ENCODE measurements around the gene OSMR. TPM values are rescaled to one million over a fixed set of nuclear protein-coding genes. Genes with fewer than 3 reads are reported as not detected.

Gene OSMR
- total RNA-seq, 2 donors from 2014 or later: 0.10 to 0.63 TPM

- Mint-ChIP-seq H3K9me3 (peaks cover 8 to 15% of the 10 kb centered on the region in 2 donors), H3K4me3 (no peak overlapping the region), H3K27me3 (ENCODE audit: low read depth) (peaks cover 32% of the 10 kb centered on the region), H3K27ac (no peak overlapping the region), H3K36me3 (ENCODE audit: insufficient read depth in 2 of 2) (peaks cover 7 to 11% of the 10 kb centered on the region in 2 donors), H3K4me1 (ENCODE audit: low read depth) (no peaks in the 10 kb centered on the region)
- ATAC-seq (replicated peaks in 1 of 2) (no peak), DNase-seq (no peak)
These were observed 21.6 kb downstream of the OSMR start for GRCh38 chr5:38867416-38867815.

- H3K4me3 Mint-ChIP-seq: no peak overlapping the region
- peaks cover 0 to 3% of the 10 kb centered on the region in 2 donors for H3K9me3 Mint-ChIP-seq
- H3K4me1 Mint-ChIP-seq (ENCODE audit: low read depth): no peaks in the 10 kb centered on the region
- DNase-seq (no peak), ATAC-seq (replicated peaks in 1 of 2) (no peak)
- peaks cover 39% of the 10 kb centered on the region for H3K27me3 Mint-ChIP-seq (ENCODE audit: low read depth)
- no peak overlapping the region for H3K27ac Mint-ChIP-seq
- H3K36me3 Mint-ChIP-seq (ENCODE audit: insufficient read depth in 2 of 2): no peaks in the 10 kb centered on the region
These were observed 24.8 kb downstream of the OSMR start for GRCh38 chr5:38870595-38870994.

DNA sequence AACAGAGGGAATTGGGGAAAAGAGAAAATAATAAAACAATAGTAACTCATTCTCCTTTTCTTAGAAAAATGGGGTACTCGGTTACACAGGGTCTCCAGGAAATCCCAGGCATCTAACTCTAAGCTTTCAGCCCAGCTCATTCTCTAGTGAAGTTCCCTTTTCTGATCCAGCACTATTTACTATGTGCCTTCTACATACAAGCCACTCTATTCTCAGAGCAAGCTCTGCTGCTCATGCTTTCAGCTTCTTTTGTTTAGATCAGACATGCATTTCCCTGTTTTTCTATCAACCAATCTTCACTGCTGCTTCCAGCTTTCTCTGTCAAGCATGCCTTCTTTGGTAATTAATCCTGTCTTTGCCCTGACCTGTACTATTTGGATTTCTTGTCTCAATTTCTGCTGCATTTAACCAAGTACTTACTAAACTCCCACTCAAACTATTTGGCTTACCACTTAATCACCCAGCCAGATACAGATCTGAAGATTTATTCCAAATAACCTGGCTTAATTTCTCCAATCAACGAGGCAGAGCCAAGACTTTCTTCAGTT, 25.3 kb downstream of the OSMR start:
- Mint-ChIP-seq H3K36me3 (ENCODE audit: insufficient read depth in 2 of 2) (no peaks in the 10 kb centered on the region), H3K27ac (no peak overlapping the region), H3K4me3 (no peak overlapping the region), H3K9me3 (peaks cover 0 to 3% of the 10 kb centered on the region in 2 donors), H3K4me1 (ENCODE audit: low read depth) (no peaks in the 10 kb centered on the region), H3K27me3 (ENCODE audit: low read depth) (peaks cover 38% of the 10 kb centered on the region)
- DNase-seq: no peak
- no peak for ATAC-seq (replicated peaks in 1 of 2)

- ATAC-seq (replicated peaks in 1 of 2): peak in 1 of 2 donors; percentile 69
These were observed 26.2 kb downstream of the OSMR start for GRCh38 chr5:38871790-38872551.

DNA sequence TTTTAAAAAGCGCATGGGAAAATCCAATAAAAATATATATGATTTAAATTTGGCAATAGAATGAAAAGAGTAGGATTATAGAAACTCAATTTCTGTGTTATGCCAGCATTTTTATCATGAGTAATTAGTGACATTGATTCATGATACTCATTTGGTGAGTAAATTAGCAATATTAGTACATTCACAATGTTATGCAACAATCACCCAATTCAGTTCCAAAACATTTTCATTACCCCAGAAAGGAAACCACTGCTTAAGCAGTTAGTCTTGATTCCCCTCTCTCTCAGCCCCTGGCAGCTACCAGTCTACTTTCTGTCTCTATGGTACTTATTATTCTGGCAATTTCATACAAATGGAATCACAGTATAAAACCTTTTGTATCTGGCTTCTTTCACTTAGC, 27.0 kb downstream of the OSMR start:
- H3K27ac Mint-ChIP-seq: no peak overlapping the region
- no peaks in the 10 kb centered on the region for H3K36me3 Mint-ChIP-seq (ENCODE audit: insufficient read depth in 2 of 2)
- peaks cover 49% of the 10 kb centered on the region for H3K27me3 Mint-ChIP-seq (ENCODE audit: low read depth)
- H3K4me3 Mint-ChIP-seq: no peak overlapping the region
- H3K4me1 Mint-ChIP-seq (ENCODE audit: low read depth): no peaks in the 10 kb centered on the region
- no peak for ATAC-seq (replicated peaks in 1 of 2)
- peaks cover 0 to 3% of the 10 kb centered on the region in 2 donors for H3K9me3 Mint-ChIP-seq
- DNase-seq: no peak

More at GRCh38 chr5:38871790-38872551, 26.2 kb downstream of the OSMR start:
- H3K4me3 Mint-ChIP-seq: no peak overlapping the region
- DNase-seq: no peak
- no peaks in the 10 kb centered on the region for H3K4me1 Mint-ChIP-seq (ENCODE audit: low read depth)
- peaks cover 43% of the 10 kb centered on the region for H3K27me3 Mint-ChIP-seq (ENCODE audit: low read depth)
- H3K27ac Mint-ChIP-seq: no peak overlapping the region
- H3K36me3 Mint-ChIP-seq (ENCODE audit: insufficient read depth in 2 of 2): no peaks in the 10 kb centered on the region
- H3K9me3 Mint-ChIP-seq: peaks cover 0 to 3% of the 10 kb centered on the region in 2 donors

DNA sequence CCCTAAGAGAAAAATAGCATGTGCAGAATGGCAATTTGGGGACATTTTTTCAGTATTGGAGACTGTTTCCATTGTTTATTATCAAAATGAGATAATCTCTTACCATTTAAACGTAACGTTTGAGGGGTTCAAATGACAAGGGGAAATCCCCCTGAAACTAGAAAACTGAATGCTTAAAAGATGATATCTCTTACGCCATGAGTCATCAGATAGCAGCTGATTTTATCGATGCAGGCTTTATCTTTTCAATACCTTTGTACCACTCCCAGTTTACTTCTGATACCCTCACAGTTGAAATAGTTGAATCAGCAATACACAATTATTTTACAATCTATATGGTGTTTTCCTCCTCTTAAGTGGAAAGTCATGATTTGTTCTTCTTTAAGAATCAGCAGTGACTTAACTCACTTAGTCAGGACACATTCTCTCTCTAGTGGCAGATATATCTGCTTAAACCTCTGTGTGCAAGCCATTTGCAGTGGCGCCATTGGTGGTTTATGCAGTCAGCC, 29.2 kb downstream of the OSMR start:
- Mint-ChIP-seq H3K9me3 (no peaks in the 10 kb centered on the region), H3K27ac (no peak overlapping the region), H3K4me1 (ENCODE audit: low read depth) (no peaks in the 10 kb centered on the region), H3K27me3 (ENCODE audit: low read depth) (peaks cover 33% of the 10 kb centered on the region), H3K4me3 (no peak overlapping the region), H3K36me3 (ENCODE audit: insufficient read depth in 2 of 2) (no peaks in the 10 kb centered on the region)
- DNase-seq: no peak
- no peak for ATAC-seq (replicated peaks in 1 of 2)

GRCh38 chr5:38878391-38879077, 32.7 kb downstream of the OSMR start:
- H3K4me1 Mint-ChIP-seq (ENCODE audit: low read depth): no peaks in the 10 kb centered on the region
- ATAC-seq (replicated peaks in 1 of 2): no peak
- peaks cover 31% of the 10 kb centered on the region for H3K27me3 Mint-ChIP-seq (ENCODE audit: low read depth)

GRCh38 chr5:38879078-38879460, 33.3 kb downstream of the OSMR start:
- Mint-ChIP-seq H3K27me3 (ENCODE audit: low read depth) (peaks cover 27% of the 10 kb centered on the region), H3K4me1 (ENCODE audit: low read depth) (no peaks in the 10 kb centered on the region), H3K27ac (no peak overlapping the region), H3K9me3 (no peaks in the 10 kb centered on the region), H3K4me3 (no peak overlapping the region), H3K36me3 (ENCODE audit: insufficient read depth in 2 of 2) (no peaks in the 10 kb centered on the region)
- ATAC-seq (replicated peaks in 1 of 2) (no peak), DNase-seq (no peak)

More at GRCh38 chr5:38878391-38879077, 32.7 kb downstream of the OSMR start:
- no peak overlapping the region for H3K27ac Mint-ChIP-seq
- no peaks in the 10 kb centered on the region for H3K9me3 Mint-ChIP-seq
- no peak overlapping the region for H3K4me3 Mint-ChIP-seq
- no peaks in the 10 kb centered on the region for H3K36me3 Mint-ChIP-seq (ENCODE audit: insufficient read depth in 2 of 2)
- DNase-seq: no peak

DNA sequence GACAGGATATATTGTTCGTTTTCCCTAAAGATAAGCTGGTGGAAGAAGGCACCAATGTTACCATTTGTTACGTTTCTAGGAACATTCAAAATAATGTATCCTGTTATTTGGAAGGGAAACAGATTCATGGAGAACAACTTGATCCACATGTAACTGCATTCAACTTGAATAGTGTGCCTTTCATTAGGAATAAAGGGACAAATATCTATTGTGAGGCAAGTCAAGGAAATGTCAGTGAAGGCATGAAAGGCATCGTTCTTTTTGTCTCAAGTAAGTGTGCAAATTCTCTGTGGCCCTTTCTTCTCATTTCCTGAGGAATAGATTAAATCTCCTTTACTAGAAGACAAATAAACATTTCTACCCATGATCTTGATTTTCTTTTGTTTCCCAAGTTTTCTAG, 38.0 kb downstream of the OSMR start:
- ATAC-seq (replicated peaks in 1 of 2) (no peak), DNase-seq (no peak)
- Mint-ChIP-seq H3K9me3 (no peaks in the 10 kb centered on the region), H3K4me3 (no peak overlapping the region), H3K27ac (no peak overlapping the region), H3K27me3 (ENCODE audit: low read depth) (peaks cover 33% of the 10 kb centered on the region), H3K4me1 (ENCODE audit: low read depth) (no peaks in the 10 kb centered on the region), H3K36me3 (ENCODE audit: insufficient read depth in 2 of 2) (no peaks in the 10 kb centered on the region)

DNA sequence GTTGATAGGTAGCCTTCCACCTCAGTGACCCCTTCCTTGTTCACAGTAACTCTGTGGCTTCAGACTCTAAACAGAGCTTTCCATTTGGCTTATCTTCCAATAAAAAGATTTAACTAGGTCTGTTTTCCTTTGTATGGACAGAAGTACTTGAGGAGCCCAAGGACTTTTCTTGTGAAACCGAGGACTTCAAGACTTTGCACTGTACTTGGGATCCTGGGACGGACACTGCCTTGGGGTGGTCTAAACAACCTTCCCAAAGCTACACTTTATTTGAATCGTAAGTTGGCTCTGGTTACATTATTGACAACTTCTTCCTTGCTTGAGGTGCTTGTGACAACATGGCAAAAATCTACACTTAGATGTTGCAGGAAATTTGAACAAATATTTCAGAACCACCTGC, 39.4 kb downstream of the OSMR start:
- DNase-seq (no peak), ATAC-seq (replicated peaks in 1 of 2) (no peak)
- Mint-ChIP-seq H3K27ac (no peak overlapping the region), H3K9me3 (no peaks in the 10 kb centered on the region), H3K36me3 (ENCODE audit: insufficient read depth in 2 of 2) (no peaks in the 10 kb centered on the region), H3K4me3 (no peak overlapping the region), H3K27me3 (ENCODE audit: low read depth) (peaks cover 33% of the 10 kb centered on the region), H3K4me1 (ENCODE audit: low read depth) (no peaks in the 10 kb centered on the region)

DNA sequence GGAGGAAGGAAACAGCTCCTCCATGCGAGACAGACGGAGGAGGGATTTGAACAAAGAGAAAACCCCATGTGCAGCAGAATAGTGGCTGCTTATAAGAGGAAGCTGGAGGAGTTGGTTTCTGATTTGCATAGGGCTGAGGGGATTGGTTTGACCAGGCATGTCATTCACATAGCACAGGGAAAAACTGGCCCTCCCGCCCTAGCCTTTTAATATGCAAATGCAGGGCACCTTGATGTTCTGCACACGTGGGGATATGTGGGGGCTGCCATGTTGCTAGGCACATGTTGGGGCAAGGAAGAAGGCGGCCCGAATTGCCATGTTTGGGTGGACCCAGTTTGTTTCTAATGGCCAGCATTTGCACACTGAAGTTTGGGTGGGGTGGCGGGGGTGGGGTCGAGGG, 42.2 kb downstream of the OSMR start:
- Mint-ChIP-seq H3K4me3 (no peak overlapping the region), H3K9me3 (no peaks in the 10 kb centered on the region), H3K27me3 (ENCODE audit: low read depth) (peaks cover 27% of the 10 kb centered on the region), H3K4me1 (ENCODE audit: low read depth) (no peaks in the 10 kb centered on the region), H3K27ac (no peak overlapping the region), H3K36me3 (ENCODE audit: insufficient read depth in 2 of 2) (peaks cover 0 to 1% of the 10 kb centered on the region in 2 donors)
- DNase-seq: no peak
- ATAC-seq (replicated peaks in 1 of 2): no peak

DNA sequence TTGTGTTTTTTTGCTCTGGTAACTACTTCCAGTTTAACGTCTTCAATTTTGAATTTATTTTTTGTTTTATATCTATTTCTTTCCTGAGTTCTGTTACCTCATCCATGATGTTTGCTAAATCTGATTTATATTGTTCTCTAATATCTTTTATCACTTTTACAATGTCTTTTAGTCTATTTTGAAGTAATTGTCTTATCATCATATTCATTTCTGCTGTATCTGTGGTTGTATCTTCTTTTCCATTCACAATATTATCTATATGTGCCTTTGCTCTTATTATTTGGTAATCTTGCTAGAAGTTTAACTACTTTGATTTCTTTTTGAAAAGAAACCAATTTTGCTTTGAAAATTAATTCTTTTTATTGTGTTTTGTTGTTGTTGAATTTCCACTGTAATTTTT, 43.6 kb downstream of the OSMR start:
- Mint-ChIP-seq H3K9me3 (peaks cover 0 to 4% of the 10 kb centered on the region in 2 donors), H3K4me1 (ENCODE audit: low read depth) (no peaks in the 10 kb centered on the region), H3K27ac (no peak overlapping the region), H3K4me3 (no peak overlapping the region), H3K36me3 (ENCODE audit: insufficient read depth in 2 of 2) (peaks cover 0 to 2% of the 10 kb centered on the region in 2 donors), H3K27me3 (ENCODE audit: low read depth) (peaks cover 17% of the 10 kb centered on the region)
- DNase-seq: no peak
- no peak for ATAC-seq (replicated peaks in 1 of 2)

- DNase-seq (no peak), ATAC-seq (replicated peaks in 1 of 2) (no peak)
- Mint-ChIP-seq H3K27me3 (ENCODE audit: low read depth) (peaks cover under 1% of the 10 kb centered on the region), H3K9me3 (peaks cover 0 to 6% of the 10 kb centered on the region in 2 donors), H3K4me1 (ENCODE audit: low read depth) (no peaks in the 10 kb centered on the region), H3K36me3 (ENCODE audit: insufficient read depth in 2 of 2) (peaks cover 0 to 2% of the 10 kb centered on the region in 2 donors), H3K4me3 (no peak overlapping the region), H3K27ac (no peak overlapping the region)
These were observed 45.8 kb downstream of the OSMR start for GRCh38 chr5:38891563-38891962.

Data from activated T-cell treated with anti-CD3 and anti-CD28 coated beads, Interleukin-2, amount 50 U/mL, for 72 hours (primary cell).